Breast epithelium (tissue), 3 donors: ENCODE results near the gene NECTIN1.

Experiments
- CTCF ChIP-seq, 3 donors: fragments of 450-650 bp; IDR thresholded peaks; one replicate each; pipeline ENCODE4 v1.5.1; 2016 to 2017; ENCODE audit warnings: antibody characterized with exemption in 3 of 3, mild to moderate bottlenecking in 3 of 3, moderate library complexity in 3 of 3
- POLR2A ChIP-seq: fragments of 450-650 bp; IDR thresholded peaks from one replicate; pipeline ENCODE4 v1.6.1; 2016; ENCODE audit warnings: antibody characterized with exemption, mild to moderate bottlenecking, moderate library complexity
- POLR2AphosphoS5 ChIP-seq, 3 donors: sonication (generic); formaldehyde crosslinking; IDR thresholded peaks; one replicate each; pipeline ENCODE4 v1.6.1; 2017; ENCODE audit warnings: antibody characterized with exemption in 3 of 3

GRCh38 chr11:119635776-119636175 lies 93.2 kb downstream of the NECTIN1 start:
- TF ChIP-seq CTCF (IDR thresholded peaks at IDR 0.05) (no peak), POLR2AphosphoS5 (IDR thresholded peaks at IDR 0.05) (no peak), POLR2A (no peak)
